ENCODE measurements around the gene CEBPA. TPM values are rescaled to one million over a fixed set of nuclear protein-coding genes. Genes with fewer than 3 reads are reported as not detected.
A peak's percentile ranks its signal among the peaks of the same experiment; 100 is the strongest.

The CEBPA gene
- total and polyA plus RNA-seq, 8 donors = 9.9 to 167 (median 18.8) TPM

DNA sequence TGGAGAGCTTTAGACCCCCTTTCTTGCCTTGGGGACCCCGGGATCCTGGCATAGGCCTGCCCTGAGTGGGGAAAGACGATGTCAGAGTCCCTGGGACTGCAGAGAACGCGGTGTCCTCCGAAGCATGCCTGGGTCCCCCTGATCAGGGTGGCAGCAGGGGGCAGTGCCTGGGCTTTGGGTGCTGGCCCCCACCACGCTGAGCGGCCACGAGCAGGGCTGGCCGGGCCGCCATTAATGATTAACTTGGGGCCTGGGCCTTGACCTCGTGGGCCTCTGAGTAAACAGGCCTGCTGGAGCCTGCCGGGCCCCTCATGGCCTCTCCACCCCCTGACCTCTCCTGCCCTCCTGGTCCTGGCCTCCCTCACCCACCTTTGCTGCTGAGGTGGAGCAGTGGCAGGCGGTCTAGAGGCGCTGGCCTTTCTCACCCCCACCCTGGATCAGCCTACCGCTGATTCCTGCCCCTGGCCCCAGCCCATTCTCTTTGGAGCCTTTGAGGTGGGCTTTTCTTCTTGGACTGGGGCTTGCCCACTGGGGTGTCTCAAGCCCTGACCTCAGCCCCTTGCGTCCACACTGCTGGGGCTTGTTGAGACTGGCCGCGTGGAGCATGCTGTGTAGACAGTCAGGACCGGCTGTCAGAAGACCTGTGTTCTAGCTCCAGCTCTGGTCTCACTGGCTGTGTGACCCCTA is 26.3 kb downstream of the CEBPA start:
- TF ChIP-seq POLR2AphosphoS5 (IDR thresholded peaks at IDR 0.05) (no peak), POLR2A (IDR thresholded peaks at IDR 0.05) (no peak), EP300 (IDR thresholded peaks at IDR 0.05) (no peak)
- TF ChIP-seq, protein P1, sequence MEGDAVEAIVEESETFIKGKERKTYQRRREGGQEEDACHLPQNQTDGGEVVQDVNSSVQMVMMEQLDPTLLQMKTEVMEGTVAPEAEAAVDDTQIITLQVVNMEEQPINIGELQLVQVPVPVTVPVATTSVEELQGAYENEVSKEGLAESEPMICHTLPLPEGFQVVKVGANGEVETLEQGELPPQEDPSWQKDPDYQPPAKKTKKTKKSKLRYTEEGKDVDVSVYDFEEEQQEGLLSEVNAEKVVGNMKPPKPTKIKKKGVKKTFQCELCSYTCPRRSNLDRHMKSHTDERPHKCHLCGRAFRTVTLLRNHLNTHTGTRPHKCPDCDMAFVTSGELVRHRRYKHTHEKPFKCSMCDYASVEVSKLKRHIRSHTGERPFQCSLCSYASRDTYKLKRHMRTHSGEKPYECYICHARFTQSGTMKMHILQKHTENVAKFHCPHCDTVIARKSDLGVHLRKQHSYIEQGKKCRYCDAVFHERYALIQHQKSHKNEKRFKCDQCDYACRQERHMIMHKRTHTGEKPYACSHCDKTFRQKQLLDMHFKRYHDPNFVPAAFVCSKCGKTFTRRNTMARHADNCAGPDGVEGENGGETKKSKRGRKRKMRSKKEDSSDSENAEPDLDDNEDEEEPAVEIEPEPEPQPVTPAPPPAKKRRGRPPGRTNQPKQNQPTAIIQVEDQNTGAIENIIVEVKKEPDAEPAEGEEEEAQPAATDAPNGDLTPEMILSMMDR (IDR thresholded peaks at IDR 0.05) = no peak
- intact Hi-C loops (cut with DNase I; ENCODE audit: low total_unique reads) = no loop called here
- Histone ChIP-seq H3K9me3 (no peaks in the 10 kb centered on the region), H3K27ac (peak overlapping the region in 4 of 5 donors; percentile 58 to 89 (median 82)), H3K36me3 (no peaks in the 10 kb centered on the region), H3K27me3 (no peaks in the 10 kb centered on the region), H3K4me1 (peaks cover 32 to 69% (median 64%) of the 10 kb centered on the region in 4 donors), H3K4me3 (no peak overlapping the region)
- WGBS, 5 donors = 64 to 76% (median 72%) methylated on average over 16 to 19 of the region's 19 CpGs
- peak in 1 of 2 donors; percentile 45 for DNase-seq

DNA sequence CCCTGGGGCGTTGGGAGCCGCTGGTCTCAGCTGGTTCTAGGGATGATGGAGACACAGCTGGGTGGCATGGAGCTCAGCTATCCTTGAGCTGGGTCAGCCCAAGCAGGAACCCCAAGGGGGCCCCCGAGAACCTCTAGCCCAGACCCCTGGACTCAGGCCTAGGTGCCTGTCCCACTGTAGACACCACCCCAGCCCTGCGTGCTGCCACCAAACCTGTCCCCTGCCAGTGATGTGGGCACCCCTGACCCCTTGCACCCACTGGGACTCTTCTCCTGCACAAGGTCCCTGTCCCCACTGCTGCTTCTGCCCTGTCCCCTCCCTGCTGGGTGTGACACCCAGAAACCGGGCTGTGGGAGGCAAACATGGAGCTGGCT is 26.8 kb downstream of the CEBPA start:
- H3K4me1 ChIP-seq = peaks cover 32 to 65% (median 61%) of the 10 kb centered on the region in 4 donors
- TF ChIP-seq POLR2A (IDR thresholded peaks at IDR 0.05) (no peak), EP300 (IDR thresholded peaks at IDR 0.05) (no peak), POLR2AphosphoS5 (IDR thresholded peaks at IDR 0.05) (no peak)
- TF ChIP-seq, protein P1 (IDR thresholded peaks at IDR 0.05) = no peak
- H3K27ac ChIP-seq = peak overlapping the region in 4 of 5 donors; percentile 58 to 89 (median 82)
- intact Hi-C loops (cut with DNase I; ENCODE audit: low total_unique reads) = no loop called here
- H3K9me3 ChIP-seq = no peaks in the 10 kb centered on the region
- H3K4me3 ChIP-seq = no peak overlapping the region
- no peaks in the 10 kb centered on the region for H3K27me3 ChIP-seq
- no peak for DNase-seq
- WGBS, 5 donors = 60 to 88% (median 85%) methylated on average over 1 to 5 of the region's 5 CpGs
- H3K36me3 ChIP-seq = no peaks in the 10 kb centered on the region

GRCh38 chr19:33274663-33275558 is 27.4 kb downstream of the CEBPA start:
- WGBS, 5 donors = 74 to 83% (median 79%) methylated on average over 13 to 17 of the region's 17 CpGs
- TF ChIP-seq, protein P1 (IDR thresholded peaks at IDR 0.05) = no peak
- TF ChIP-seq EP300 (IDR thresholded peaks at IDR 0.05) = no peak
- no peak for TF ChIP-seq POLR2AphosphoS5 (IDR thresholded peaks at IDR 0.05)
- no peak for TF ChIP-seq POLR2A (IDR thresholded peaks at IDR 0.05)
- no peak for DNase-seq

GRCh38 chr19:33273881-33274662 is 28.3 kb downstream of the CEBPA start:
- Histone ChIP-seq H3K4me3 (no peak overlapping the region), H3K36me3 (no peaks in the 10 kb centered on the region), H3K27me3 (peaks cover 0 to 4% (median 0%) of the 10 kb centered on the region in 3 donors), H3K27ac (peak overlapping the region; percentile 58 to 89 (median 82)), H3K9me3 (no peaks in the 10 kb centered on the region), H3K4me1 (peaks cover 32 to 55% (median 49%) of the 10 kb centered on the region in 4 donors)
- DNase-seq = peak; percentile 73 to 91
- WGBS, 5 donors = 20 to 42% (median 34%) methylated on average over 9 to 16 of the region's 16 CpGs
- TF ChIP-seq EP300 (IDR thresholded peaks at IDR 0.05) (no peak), POLR2AphosphoS5 (IDR thresholded peaks at IDR 0.05) (peak in 2 of 3 donors; percentile 13 to 39)
- intact Hi-C loops (cut with DNase I; ENCODE audit: low total_unique reads) = no loop called here

More at GRCh38 chr19:33274663-33275558, 27.4 kb downstream of the CEBPA start:
- intact Hi-C loops (cut with DNase I; ENCODE audit: low total_unique reads) = no loop called here
- no peaks in the 10 kb centered on the region for H3K9me3 ChIP-seq
- no peak overlapping the region for H3K4me3 ChIP-seq
- H3K4me1 ChIP-seq = peaks cover 32 to 63% (median 56%) of the 10 kb centered on the region in 4 donors
- H3K36me3 ChIP-seq = no peaks in the 10 kb centered on the region
- no peaks in the 10 kb centered on the region for H3K27me3 ChIP-seq
- H3K27ac ChIP-seq = peak overlapping the region; percentile 58 to 89 (median 82)

Measured in stomach (tissue), 9 donors.